Mesodermal cell (in vitro differentiated cells): ENCODE measurements around the gene ARPC4.

ENCODE experiments used
- H3K27ac ChIP-seq: 2 replicates; pipeline ENCODE4 v1.7.0; 2013; ENCODE audit warnings: mild to moderate bottlenecking, low read depth, low read length, moderate library complexity; ENCODE audit not compliant: severe bottlenecking
- H3K36me3 ChIP-seq: 2 replicates; pipeline ENCODE4 v1.7.1; 2013; ENCODE audit warnings: mild to moderate bottlenecking, low read length, moderate library complexity; ENCODE audit not compliant: control insufficient read depth, insufficient read depth
- H3K4me1 ChIP-seq: one replicate; pipeline ENCODE4 v1.7.1; 2013; ENCODE audit warnings: mild to moderate bottlenecking, low read length; ENCODE audit not compliant: insufficient read depth, control insufficient read depth, poor library complexity, severe bottlenecking
- H3K4me3 ChIP-seq: 2 replicates; pipeline ENCODE4 v1.7.0; 2013; ENCODE audit warnings: low read length, control low read depth, mild to moderate bottlenecking; ENCODE audit not compliant: insufficient read depth, poor library complexity, severe bottlenecking; ENCODE audit errors: extremely low read depth
- H3K9me3 ChIP-seq: 2 replicates; pipeline ENCODE4 v1.7.1; 2013; ENCODE audit warnings: mild to moderate bottlenecking, low read length, moderate library complexity; ENCODE audit not compliant: control insufficient read depth
- WGBS, 2 experiments: methylation state at CpG; one replicate each; pipeline ENCODE4 v1.1.5; 2013; ENCODE audit warnings: missing lambda C conversion rate in 2 of 2; ENCODE audit not compliant: insufficient coverage in 2 of 2; 5-methylcytosine and 5-hydroxymethylcytosine counted together

Gene ARPC4

GRCh38 chr3:9781978-9782603, 10.8 kb upstream of the ARPC4 start:
- peaks cover 61% of the 10 kb centered on the region for H3K36me3 ChIP-seq
- WGBS, 2 experiments, result 89 to 94% methylated on average over 3 of the region's 3 CpGs
- H3K27ac ChIP-seq, result no peak overlapping the region

DNA sequence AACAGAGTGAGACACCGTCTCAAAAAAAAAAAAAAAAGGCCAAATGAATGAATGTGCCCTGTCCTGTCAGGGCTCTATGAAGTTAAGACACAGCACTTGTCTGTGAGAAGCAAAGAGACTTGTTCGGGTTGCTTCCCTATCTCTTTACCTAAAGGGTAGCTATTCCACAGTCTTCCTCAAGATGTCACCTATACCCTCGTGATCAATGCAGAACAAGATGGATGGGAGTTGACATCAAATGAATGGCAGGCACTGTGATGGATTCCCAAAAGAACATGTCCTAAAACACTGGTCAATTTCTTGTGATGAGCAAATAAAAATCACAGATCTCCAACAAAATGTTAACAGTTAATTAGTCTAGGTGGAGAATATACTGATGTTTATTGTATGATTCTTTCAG, 10.1 kb upstream of the ARPC4 start:
- H3K27ac ChIP-seq, result no peak overlapping the region
- H3K4me1 ChIP-seq, result peaks cover 3% of the 10 kb centered on the region
- H3K4me3 ChIP-seq, result no peak overlapping the region
- 54 to 100% methylated on average over 1 to 3 of the region's 3 CpGs for WGBS, 2 experiments
- H3K36me3 ChIP-seq, result peaks cover 66% of the 10 kb centered on the region
- no peaks in the 10 kb centered on the region for H3K9me3 ChIP-seq

More at GRCh38 chr3:9781978-9782603, 10.8 kb upstream of the ARPC4 start:
- Histone ChIP-seq H3K4me1 (peaks cover 3% of the 10 kb centered on the region), H3K9me3 (no peaks in the 10 kb centered on the region), H3K4me3 (no peak overlapping the region)

GRCh38 chr3:9783954-9784353, 8.9 kb upstream of the ARPC4 start:
- WGBS, 2 experiments, result 95% methylated on average over 8 to 14 of the region's 14 CpGs
- H3K27ac ChIP-seq, result no peak overlapping the region
- H3K36me3 ChIP-seq, result peaks cover 69% of the 10 kb centered on the region
- H3K4me1 ChIP-seq, result peaks cover 3% of the 10 kb centered on the region
- no peak overlapping the region for H3K4me3 ChIP-seq
- H3K9me3 ChIP-seq, result no peaks in the 10 kb centered on the region

GRCh38 chr3:9784965-9785364, 7.9 kb upstream of the ARPC4 start:
- Histone ChIP-seq H3K36me3 (peaks cover 72% of the 10 kb centered on the region), H3K4me1 (peaks cover 3% of the 10 kb centered on the region), H3K27ac (no peak overlapping the region), H3K4me3 (no peak overlapping the region), H3K9me3 (no peaks in the 10 kb centered on the region)
- 100% methylated on average over 1 of the region's 4 CpGs; no CpG with 5 or more reads in 1 of the 2 experiments for WGBS, 2 experiments

- 95 to 100% methylated on average over 3 to 4 of the region's 7 CpGs for WGBS, 2 experiments
- Histone ChIP-seq H3K4me1 (peaks cover under 1% of the 10 kb centered on the region), H3K27ac (no peak overlapping the region), H3K4me3 (no peak overlapping the region), H3K36me3 (peaks cover 70% of the 10 kb centered on the region), H3K9me3 (no peaks in the 10 kb centered on the region)
These were observed 7.3 kb upstream of the ARPC4 start for GRCh38 chr3:9785602-9786001.

DNA sequence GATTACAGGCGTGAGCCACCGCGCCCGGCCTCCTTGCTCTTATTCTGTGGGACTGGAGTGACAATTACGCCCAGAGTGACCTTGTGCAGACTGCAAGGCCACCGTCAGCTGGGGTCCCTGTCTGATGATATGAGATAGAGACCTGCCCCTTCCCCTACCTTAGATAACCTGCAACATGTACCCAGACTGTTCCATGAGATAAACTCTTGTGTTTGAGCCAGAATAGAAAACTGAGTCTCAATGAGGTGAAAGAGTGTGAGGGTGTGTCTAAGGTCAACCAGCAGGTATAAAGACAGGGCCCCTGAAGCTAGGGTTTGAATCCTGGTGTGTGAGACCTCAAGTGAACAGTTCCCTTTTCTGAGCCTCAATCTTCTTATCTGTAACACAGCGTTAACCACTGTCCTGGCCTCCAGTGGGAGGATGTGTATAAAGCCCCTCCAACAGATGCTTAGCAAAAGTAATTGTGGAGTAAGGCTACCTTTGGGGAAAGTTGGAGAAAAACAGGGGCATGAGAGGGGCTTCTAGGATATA, 6.6 kb upstream of the ARPC4 start:
- H3K36me3 ChIP-seq, result peaks cover 70% of the 10 kb centered on the region
- no peaks in the 10 kb centered on the region for H3K4me1 ChIP-seq
- 90 to 100% methylated on average over 5 to 6 of the region's 7 CpGs for WGBS, 2 experiments
- H3K4me3 ChIP-seq, result no peak overlapping the region
- H3K9me3 ChIP-seq, result no peaks in the 10 kb centered on the region
- no peak overlapping the region for H3K27ac ChIP-seq

- peaks cover 64% of the 10 kb centered on the region for H3K36me3 ChIP-seq
- no peaks in the 10 kb centered on the region for H3K4me1 ChIP-seq
- WGBS, 2 experiments, result 95 to 96% methylated on average over 9 to 11 of the region's 13 CpGs
- H3K27ac ChIP-seq, result no peak overlapping the region
- H3K4me3 ChIP-seq, result no peak overlapping the region
- H3K9me3 ChIP-seq, result no peaks in the 10 kb centered on the region
These were observed 5.8 kb upstream of the ARPC4 start for GRCh38 chr3:9786825-9787669.

GRCh38 chr3:9787714-9788113, 5.2 kb upstream of the ARPC4 start:
- WGBS, 2 experiments, result 96 to 99% methylated on average over 6 of the region's 6 CpGs
- Histone ChIP-seq H3K9me3 (no peaks in the 10 kb centered on the region), H3K4me3 (no peak overlapping the region), H3K27ac (no peak overlapping the region), H3K36me3 (peaks cover 57% of the 10 kb centered on the region), H3K4me1 (no peaks in the 10 kb centered on the region)

- Histone ChIP-seq H3K9me3 (no peaks in the 10 kb centered on the region), H3K27ac (no peak overlapping the region), H3K4me3 (no peak overlapping the region), H3K4me1 (no peaks in the 10 kb centered on the region), H3K36me3 (peaks cover 60% of the 10 kb centered on the region)
- 96 to 100% methylated on average over 10 of the region's 11 CpGs for WGBS, 2 experiments
These were observed 1.8 kb upstream of the ARPC4 start for GRCh38 chr3:9791127-9791526.

DNA sequence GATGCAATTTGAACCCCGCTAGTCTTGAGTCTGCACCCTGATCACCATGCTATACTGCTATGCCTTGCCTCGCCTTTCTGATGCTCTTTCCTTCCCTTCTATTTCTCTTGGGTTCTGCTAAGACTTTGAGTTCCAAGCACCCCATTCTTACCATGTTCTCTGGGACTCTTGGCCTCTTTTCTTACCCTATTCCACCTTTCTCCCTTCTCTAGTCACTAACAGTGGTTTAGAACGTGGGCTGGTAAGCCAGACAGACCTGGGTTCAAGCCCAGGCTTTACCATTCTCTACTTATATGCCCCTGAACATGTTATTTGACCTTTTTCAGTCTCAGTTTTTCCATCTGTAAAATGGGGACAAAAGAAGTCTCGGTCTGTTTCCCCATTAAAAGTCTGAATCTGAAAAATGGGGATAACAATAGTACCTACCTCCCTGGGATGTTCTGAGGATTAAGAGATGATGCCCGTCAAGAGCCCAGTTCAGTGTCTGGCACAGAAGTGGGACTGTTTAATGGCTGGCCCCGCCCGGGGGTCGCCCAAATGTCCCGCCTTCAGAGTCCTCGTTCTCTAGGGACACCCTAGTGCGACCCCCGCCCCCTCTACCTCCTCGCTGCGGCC, 985 bp upstream of the ARPC4 start:
- peak overlapping the region; percentile 98 for H3K4me3 ChIP-seq
- peak overlapping the region; percentile 100 for H3K27ac ChIP-seq
- H3K4me1 ChIP-seq, result no peaks in the 10 kb centered on the region
- peaks cover 59% of the 10 kb centered on the region for H3K36me3 ChIP-seq
- WGBS, 2 experiments, result 28 to 36% methylated on average over 6 to 11 of the region's 14 CpGs
- H3K9me3 ChIP-seq, result no peaks in the 10 kb centered on the region
